CD4-positive, CD25-positive, alpha-beta regulatory T cell (primary cell): Measurements from ENCODE around the gene LUC7L3. TPM values are rescaled to one million over a fixed set of nuclear protein-coding genes. Genes with fewer than 3 reads are reported as not detected.
A peak's percentile ranks its signal among the peaks of the same experiment; 100 is the strongest.

Source experiments
- ATAC-seq, 2 donors: fragments of 150-1000 bp; cut with Tn5 transposase; one replicate each; pipeline ENCODE4 v1.10.0; 2021; ENCODE audit warnings: low read depth in 2 of 2, moderate number of reproducible peaks in 2 of 2, moderate library complexity in 1 of 2
- DNase-seq, 3 donors: peaks; one replicate each; pipeline versions ENCODE4 v3.0.0 to v3.0.0-alpha.2; 2012 to 2022; ENCODE audit warnings: mixed read lengths in 1 of 3
- H3K27ac ChIP-seq: one replicate; pipeline ENCODE4 v1.7.0; 2013; ENCODE audit warnings: mild to moderate bottlenecking, low read length; ENCODE audit not compliant: insufficient read depth, poor library complexity, severe bottlenecking
- H3K27me3 ChIP-seq: one replicate; pipeline ENCODE4 v1.7.0; 2013; ENCODE audit warnings: low read length; ENCODE audit not compliant: control insufficient read depth, insufficient read depth
- H3K36me3 ChIP-seq: one replicate; pipeline ENCODE4 v1.7.0; 2013; ENCODE audit warnings: mild to moderate bottlenecking, low read length, moderate library complexity; ENCODE audit not compliant: control insufficient read depth, insufficient read depth
- H3K4me1 ChIP-seq: 2 replicates; pipeline ENCODE4 v1.7.0; 2013; ENCODE audit warnings: mild to moderate bottlenecking, low read length; ENCODE audit not compliant: insufficient read depth, control insufficient read depth, poor library complexity, severe bottlenecking
- H3K4me3 ChIP-seq: one replicate; pipeline ENCODE4 v1.7.0; 2013; ENCODE audit warnings: low read depth, mild to moderate bottlenecking, low read length, moderate library complexity
- H3K9me3 ChIP-seq, 2 experiments: 1 replicate in 1 of 2; 2 replicates in 1 of 2; pipeline ENCODE4 v1.7.0; 2013; ENCODE audit warnings: low read length in 2 of 2, mild to moderate bottlenecking in 1 of 2, moderate library complexity in 1 of 2; ENCODE audit not compliant: control insufficient read depth in 2 of 2
- H3K27ac Mint-ChIP-seq, 3 donors: one replicate each; pipeline ENCODE4 v1.8.0; 2020 to 2022; ENCODE audit warnings: mild to moderate bottlenecking in 3 of 3, mixed read lengths in 3 of 3, moderate library complexity in 2 of 3
- H3K27me3 Mint-ChIP-seq: one replicate; pipeline ENCODE4 v1.8.0; 2022; ENCODE audit warnings: mild to moderate bottlenecking, mixed read lengths
- H3K36me3 Mint-ChIP-seq: one replicate; pipeline ENCODE4 v1.8.0; 2020; ENCODE audit warnings: mixed read lengths
- H3K4me1 Mint-ChIP-seq, 4 donors: one replicate each; pipeline ENCODE4 v1.8.0; 2020 to 2022; ENCODE audit warnings: mixed read lengths in 4 of 4, mild to moderate bottlenecking in 1 of 4
- H3K4me3 Mint-ChIP-seq, 4 donors: one replicate each; pipeline ENCODE4 v1.8.0; 2020 to 2022; ENCODE audit warnings: mild to moderate bottlenecking in 4 of 4, mixed read lengths in 4 of 4, moderate library complexity in 3 of 4
- H3K9me3 Mint-ChIP-seq, 7 donors: one replicate each; pipeline ENCODE4 v1.8.0; 2020 to 2022; ENCODE audit warnings: mixed read lengths in 7 of 7, mild to moderate bottlenecking in 3 of 7, moderate library complexity in 2 of 7
- polyA plus RNA-seq, 4 donors: library from polyadenylated mRNA; unstranded; fragments of 300-500 nt; fragmentation: Illumina TruSeq; gene quantifications; one replicate each; pipeline ENCODE4 v1.2.3, GENCODE V29; 2021
- total RNA-seq: library from RNA; stranded (reverse); gene quantifications from one replicate; pipeline ENCODE4 v1.2.3, GENCODE V29; 2022

Gene LUC7L3, protein sequence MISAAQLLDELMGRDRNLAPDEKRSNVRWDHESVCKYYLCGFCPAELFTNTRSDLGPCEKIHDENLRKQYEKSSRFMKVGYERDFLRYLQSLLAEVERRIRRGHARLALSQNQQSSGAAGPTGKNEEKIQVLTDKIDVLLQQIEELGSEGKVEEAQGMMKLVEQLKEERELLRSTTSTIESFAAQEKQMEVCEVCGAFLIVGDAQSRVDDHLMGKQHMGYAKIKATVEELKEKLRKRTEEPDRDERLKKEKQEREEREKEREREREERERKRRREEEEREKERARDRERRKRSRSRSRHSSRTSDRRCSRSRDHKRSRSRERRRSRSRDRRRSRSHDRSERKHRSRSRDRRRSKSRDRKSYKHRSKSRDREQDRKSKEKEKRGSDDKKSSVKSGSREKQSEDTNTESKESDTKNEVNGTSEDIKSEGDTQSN
- total RNA-seq (143 TPM), polyA plus RNA-seq (10 to 100 TPM; 44.9 to 54.0 (median 48.9) TPM)

DNA sequence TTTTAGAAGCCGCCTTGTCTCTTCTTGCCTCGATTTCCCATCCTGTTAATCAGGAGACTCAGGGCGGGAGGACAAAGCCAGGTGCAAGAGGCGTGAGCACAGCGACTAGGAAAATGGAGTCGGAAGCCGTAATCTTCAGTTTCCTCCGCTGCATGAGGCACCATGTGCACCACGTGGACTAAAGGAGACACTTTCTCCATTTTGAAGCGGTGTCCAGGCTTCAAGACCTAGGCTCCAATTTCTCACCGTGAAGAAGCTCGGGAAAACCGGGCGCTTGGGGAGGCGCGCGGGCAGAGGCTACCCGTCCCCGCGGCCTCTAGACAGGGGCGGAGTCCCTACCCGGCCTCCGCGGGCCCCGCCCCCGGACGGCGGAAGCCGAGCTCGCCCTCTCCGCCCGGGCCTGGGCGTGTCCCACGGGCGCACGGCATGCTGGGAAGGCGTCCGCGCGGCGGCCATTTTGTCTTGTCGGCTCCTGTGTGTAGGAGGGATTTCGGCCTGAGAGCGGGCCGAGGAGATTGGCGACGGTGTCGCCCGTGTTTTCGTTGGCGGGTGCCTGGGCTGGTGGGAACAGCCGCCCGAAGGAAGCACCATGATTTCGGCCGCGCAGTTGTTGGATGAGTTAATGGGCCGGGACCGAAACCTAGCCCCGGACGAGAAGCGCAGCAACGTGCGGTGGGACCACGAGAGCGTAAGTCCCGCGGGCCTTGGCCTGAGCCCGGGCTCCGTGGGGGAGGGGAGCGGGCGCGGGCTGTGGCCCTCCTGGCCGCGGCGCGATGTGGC lies at the start of gene LUC7L3:
LUC7L3 (plus strand) TSS at position 460 of the 780 bp plus-strand sequence; CDS start at position 590, 130 bp downstream.
- Mint-ChIP-seq H3K4me1 (peaks cover 12 to 41% (median 26%) of the 10 kb centered on the region in 4 donors), H3K9me3 (peaks cover 0 to 2% (median 0%) of the 10 kb centered on the region in 7 donors), H3K27me3 (no peaks in the 10 kb centered on the region), H3K36me3 (no peaks in the 10 kb centered on the region), H3K4me3 (peak within 1 kb of the TSS; percentile 87 to 98 (median 94)), H3K27ac (peak within 1 kb of the TSS; percentile 87 to 99 (median 98))
- ATAC-seq (peak; percentile 92 to 93), DNase-seq (peak; percentile 86 to 96 (median 94))
- Histone ChIP-seq H3K27ac (peak within 1 kb of the TSS; percentile 96), H3K4me1 (peaks cover 46% of the 10 kb centered on the region), H3K4me3 (peak within 1 kb of the TSS; percentile 98), H3K9me3 (no peaks in the 10 kb centered on the region), H3K27me3 (no peaks in the 10 kb centered on the region), H3K36me3 (no peaks in the 10 kb centered on the region)

DNA sequence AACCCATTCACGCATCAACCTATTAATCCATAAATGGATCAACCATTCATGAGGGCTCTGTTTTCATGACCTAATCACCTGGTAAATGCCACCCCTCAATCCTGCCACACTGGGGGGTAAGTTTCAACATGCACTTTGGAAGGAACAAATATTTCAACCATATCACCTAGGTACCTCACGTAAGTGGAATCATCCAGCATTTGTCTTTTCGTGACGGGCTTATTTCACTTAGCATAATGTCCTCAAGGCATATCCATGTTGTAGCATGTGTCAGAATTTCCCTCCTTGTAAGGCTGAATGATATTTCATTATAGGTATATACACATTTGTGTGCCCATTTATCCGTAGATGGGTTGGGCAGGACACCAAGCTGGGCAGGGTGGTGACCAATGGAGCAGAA lies 47.3 kb upstream of the LUC7L3 start:
- H3K27me3 Mint-ChIP-seq, result no peaks in the 10 kb centered on the region
- Histone ChIP-seq H3K4me1 (no peaks in the 10 kb centered on the region), H3K36me3 (no peaks in the 10 kb centered on the region), H3K9me3 (no peaks in the 10 kb centered on the region), H3K27me3 (no peaks in the 10 kb centered on the region), H3K4me3 (no peak overlapping the region), H3K27ac (no peak overlapping the region)
- ATAC-seq, result no peak
- H3K36me3 Mint-ChIP-seq, result no peaks in the 10 kb centered on the region
- no peaks in the 10 kb centered on the region for H3K4me1 Mint-ChIP-seq
- no peak overlapping the region for H3K27ac Mint-ChIP-seq
- no peak overlapping the region for H3K4me3 Mint-ChIP-seq
- no peak for DNase-seq
- H3K9me3 Mint-ChIP-seq, result peaks cover 0 to 2% (median 0%) of the 10 kb centered on the region in 7 donors

DNA sequence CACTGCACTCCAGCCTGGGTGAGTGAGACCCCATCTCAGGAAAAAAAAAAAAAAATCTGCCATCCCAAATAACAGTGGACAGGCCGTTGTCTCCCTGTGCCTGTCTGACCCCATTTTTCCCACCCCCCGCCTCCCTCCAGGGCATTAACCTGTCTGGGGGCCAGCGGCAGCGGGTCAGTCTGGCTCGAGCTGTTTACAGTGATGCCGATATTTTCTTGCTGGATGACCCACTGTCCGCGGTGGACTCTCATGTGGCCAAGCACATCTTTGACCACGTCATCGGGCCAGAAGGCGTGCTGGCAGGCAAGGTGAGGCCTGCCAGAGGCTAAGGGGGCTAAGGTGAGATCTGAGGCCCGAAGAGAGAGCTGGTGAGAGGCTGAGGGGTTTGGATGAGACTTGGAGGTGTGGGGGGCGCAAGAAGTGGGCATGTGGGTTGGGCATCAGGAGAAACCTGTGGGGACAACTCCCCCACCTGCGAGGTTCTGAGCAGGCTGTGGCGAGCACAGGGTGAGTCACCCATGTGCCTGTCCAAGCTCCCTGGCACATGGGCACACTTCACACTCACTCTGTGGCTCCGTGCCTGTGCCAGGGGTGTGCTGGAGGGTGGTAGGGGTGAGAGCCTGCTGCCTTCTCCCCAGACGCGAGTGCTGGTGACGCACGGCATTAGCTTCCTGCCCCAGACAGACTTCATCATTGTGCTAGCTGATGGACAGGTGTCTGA lies 46.4 kb upstream of the LUC7L3 start:
- Mint-ChIP-seq H3K27me3 (no peaks in the 10 kb centered on the region), H3K4me3 (no peak overlapping the region), H3K36me3 (no peaks in the 10 kb centered on the region), H3K4me1 (no peaks in the 10 kb centered on the region), H3K27ac (no peak overlapping the region), H3K9me3 (no peaks in the 10 kb centered on the region)
- H3K4me1 ChIP-seq, result no peaks in the 10 kb centered on the region
- no peaks in the 10 kb centered on the region for H3K27me3 ChIP-seq
- no peak overlapping the region for H3K4me3 ChIP-seq
- H3K36me3 ChIP-seq, result no peaks in the 10 kb centered on the region
- DNase-seq, result no peak
- H3K9me3 ChIP-seq, result no peaks in the 10 kb centered on the region
- ATAC-seq, result no peak
- H3K27ac ChIP-seq, result no peak overlapping the region

DNA sequence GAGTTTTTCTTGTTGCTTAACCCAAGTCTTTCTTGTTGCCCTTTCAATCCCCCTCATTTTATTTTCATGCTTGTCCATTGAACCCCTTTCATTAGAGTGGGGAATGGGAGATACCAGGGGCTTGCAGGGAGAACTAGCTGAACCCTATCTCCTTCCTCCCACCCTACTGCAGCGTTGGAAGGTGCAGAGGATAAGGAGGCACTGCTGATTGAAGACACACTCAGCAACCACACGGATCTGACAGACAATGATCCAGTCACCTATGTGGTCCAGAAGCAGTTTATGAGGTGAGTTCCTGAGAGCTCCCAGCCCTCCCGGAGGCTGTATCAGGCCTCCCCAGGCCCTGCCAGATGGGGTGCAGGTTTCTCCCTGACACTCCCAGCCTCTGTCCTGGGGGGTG lies 44.2 kb upstream of the LUC7L3 start:
- no peak for ATAC-seq
- H3K27me3 ChIP-seq, result no peaks in the 10 kb centered on the region
- Mint-ChIP-seq H3K9me3 (no peaks in the 10 kb centered on the region), H3K4me1 (no peaks in the 10 kb centered on the region), H3K27me3 (no peaks in the 10 kb centered on the region), H3K27ac (no peak overlapping the region), H3K36me3 (no peaks in the 10 kb centered on the region), H3K4me3 (no peak overlapping the region)
- no peaks in the 10 kb centered on the region for H3K9me3 ChIP-seq
- no peaks in the 10 kb centered on the region for H3K36me3 ChIP-seq
- no peak for DNase-seq
- no peak overlapping the region for H3K4me3 ChIP-seq
- no peak overlapping the region for H3K27ac ChIP-seq
- no peaks in the 10 kb centered on the region for H3K4me1 ChIP-seq

DNA sequence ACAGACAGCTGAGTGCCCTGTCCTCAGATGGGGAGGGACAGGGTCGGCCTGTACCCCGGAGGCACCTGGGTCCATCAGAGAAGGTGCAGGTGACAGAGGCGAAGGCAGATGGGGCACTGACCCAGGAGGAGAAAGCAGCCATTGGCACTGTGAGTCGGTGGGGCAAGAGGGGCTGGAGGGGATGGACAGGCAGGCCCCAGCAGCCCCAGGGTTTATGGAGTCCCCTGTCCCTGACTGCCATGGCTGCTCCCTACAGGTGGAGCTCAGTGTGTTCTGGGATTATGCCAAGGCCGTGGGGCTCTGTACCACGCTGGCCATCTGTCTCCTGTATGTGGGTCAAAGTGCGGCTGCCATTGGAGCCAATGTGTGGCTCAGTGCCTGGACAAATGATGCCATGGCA lies 43.8 kb upstream of the LUC7L3 start:
- no peaks in the 10 kb centered on the region for H3K9me3 Mint-ChIP-seq
- Histone ChIP-seq H3K27me3 (no peaks in the 10 kb centered on the region), H3K9me3 (no peaks in the 10 kb centered on the region), H3K4me1 (no peaks in the 10 kb centered on the region), H3K27ac (no peak overlapping the region), H3K36me3 (no peaks in the 10 kb centered on the region), H3K4me3 (no peak overlapping the region)
- H3K36me3 Mint-ChIP-seq, result no peaks in the 10 kb centered on the region
- no peak overlapping the region for H3K4me3 Mint-ChIP-seq
- H3K4me1 Mint-ChIP-seq, result no peaks in the 10 kb centered on the region
- no peak overlapping the region for H3K27ac Mint-ChIP-seq
- H3K27me3 Mint-ChIP-seq, result no peaks in the 10 kb centered on the region
- DNase-seq, result no peak
- no peak for ATAC-seq

DNA sequence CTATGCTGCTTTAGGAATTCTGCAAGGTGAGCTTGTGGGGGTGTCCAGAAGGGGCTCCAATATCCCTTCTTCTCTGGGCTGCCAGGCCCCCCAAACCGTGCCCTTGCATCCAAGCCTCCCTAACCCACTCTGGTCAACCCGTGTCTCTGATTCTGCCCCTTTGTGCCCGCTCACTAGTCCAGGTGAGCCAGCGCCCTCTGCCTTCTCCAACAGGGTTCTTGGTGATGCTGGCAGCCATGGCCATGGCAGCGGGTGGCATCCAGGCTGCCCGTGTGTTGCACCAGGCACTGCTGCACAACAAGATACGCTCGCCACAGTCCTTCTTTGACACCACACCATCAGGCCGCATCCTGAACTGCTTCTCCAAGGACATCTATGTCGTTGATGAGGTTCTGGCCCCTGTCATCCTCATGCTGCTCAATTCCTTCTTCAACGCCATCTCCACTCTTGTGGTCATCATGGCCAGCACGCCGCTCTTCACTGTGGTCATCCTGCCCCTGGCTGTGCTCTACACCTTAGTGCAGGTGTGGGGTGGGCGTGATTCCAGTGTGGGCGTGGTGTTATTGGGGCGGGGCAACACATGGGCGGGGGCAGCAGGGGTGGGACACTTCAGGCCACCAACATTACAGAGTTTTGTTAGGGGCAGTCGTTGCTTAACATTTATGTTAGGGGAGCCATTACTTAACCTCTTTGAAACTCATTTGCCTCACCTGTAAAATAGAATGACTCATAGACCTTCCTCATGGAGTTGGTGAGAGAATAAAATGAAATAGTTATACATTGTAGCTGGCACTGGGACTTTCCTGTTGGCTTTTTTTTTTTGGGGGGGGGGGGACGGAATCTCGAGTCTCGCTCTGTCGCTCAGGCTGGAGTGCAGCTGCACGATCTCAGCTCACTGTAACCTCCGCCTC lies 43.1 kb upstream of the LUC7L3 start:
- no peak overlapping the region for H3K27ac Mint-ChIP-seq

More for the DNA sequence above, 43.1 kb upstream of the LUC7L3 start:
- no peaks in the 10 kb centered on the region for H3K9me3 ChIP-seq
- DNase-seq (no peak), ATAC-seq (no peak)
- no peaks in the 10 kb centered on the region for H3K36me3 ChIP-seq
- no peaks in the 10 kb centered on the region for H3K9me3 Mint-ChIP-seq
- no peaks in the 10 kb centered on the region for H3K36me3 Mint-ChIP-seq
- H3K27me3 ChIP-seq, result no peaks in the 10 kb centered on the region
- H3K27me3 Mint-ChIP-seq, result no peaks in the 10 kb centered on the region
- peaks cover 0 to 3% (median 2%) of the 10 kb centered on the region in 4 donors for H3K4me1 Mint-ChIP-seq
- H3K27ac ChIP-seq, result no peak overlapping the region
- H3K4me3 Mint-ChIP-seq, result no peak overlapping the region
- H3K4me1 ChIP-seq, result no peaks in the 10 kb centered on the region
- no peak overlapping the region for H3K4me3 ChIP-seq
